ENCODE data around the gene DFFB. TPM values are rescaled to one million over a fixed set of nuclear protein-coding genes. Genes with fewer than 3 reads are reported as not detected.

The DFFB gene
- total and polyA plus RNA-seq, 2 of the 4 experiments (the other 2 are of a cell fraction): 6.5 to 7.3 TPM

DNA sequence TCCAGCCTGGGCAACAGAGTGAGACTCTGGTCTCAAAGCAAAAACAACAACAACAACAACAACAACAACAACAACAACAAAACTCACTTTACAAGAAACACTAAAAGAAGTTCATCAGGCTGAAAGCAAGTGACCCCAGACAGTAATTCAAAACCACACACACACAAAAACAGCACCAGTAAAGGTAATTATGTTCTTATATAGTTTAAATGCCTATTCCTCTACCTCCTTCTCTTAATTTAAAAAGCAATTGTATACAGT, 41.1 kb downstream of the DFFB start:
- H2AFZ ChIP-seq (replicated peaks; ENCODE audit: low read length, poor library complexity): no peak overlapping the region
- H3K27me3 ChIP-seq (ENCODE audit: control insufficient read depth, insufficient read depth, low read length): no peaks in the 10 kb centered on the region
- ChIA-PET CTCF (no interaction called here), POLR2A (ENCODE audit: unreplicated experiment) (no interaction called here)
- intact Hi-C loops (cut with micrococcal nuclease) (no loop called here), dilution Hi-C loops (cut with HindIII; ENCODE audit: low sequenced_read_pairs, unreplicated experiment) (no loop called here), in situ Hi-C loops (cut with MboI; ENCODE audit: low sequenced_read_pairs) (no loop called here)
- H3K36me3 ChIP-seq (ENCODE audit: control insufficient read depth, insufficient read depth, low read length): 0 out of 2 replicates have a peak, but pooled peaks cover 4% of the 10 kb centered on the region
- no peak overlapping the region for H3K27ac ChIP-seq (ENCODE audit: insufficient read depth, low read length)
- no peak overlapping the region for H3K9ac ChIP-seq (ENCODE audit: low read depth, low read length)
- no peak overlapping the region for H3K4me2 ChIP-seq (ENCODE audit: low read depth, low read length)
- H3K56ac ChIP-seq (ENCODE audit: extremely low read depth, insufficient read depth, low read length): no peak overlapping the region
- H4K8ac ChIP-seq (ENCODE audit: low read depth in 2 of 2, low read length in 2 of 2): no peak overlapping the region
- no peak for TF ChIP-seq CHD1 (IDR thresholded peaks at IDR 0.05; ENCODE audit: low read depth, low read length)
- TF ChIP-seq MAFK (IDR thresholded peaks at IDR 0.05; ENCODE audit: low read depth, low read length): no peak
- TF ChIP-seq SMC3 (IDR thresholded peaks at IDR 0.05; ENCODE audit: low read depth, low read length): no peak
- no peak for TF ChIP-seq BHLHE40 (IDR thresholded peaks at IDR 0.05; ENCODE audit: low read depth, low read length)
- TF ChIP-seq, protein P1, sequence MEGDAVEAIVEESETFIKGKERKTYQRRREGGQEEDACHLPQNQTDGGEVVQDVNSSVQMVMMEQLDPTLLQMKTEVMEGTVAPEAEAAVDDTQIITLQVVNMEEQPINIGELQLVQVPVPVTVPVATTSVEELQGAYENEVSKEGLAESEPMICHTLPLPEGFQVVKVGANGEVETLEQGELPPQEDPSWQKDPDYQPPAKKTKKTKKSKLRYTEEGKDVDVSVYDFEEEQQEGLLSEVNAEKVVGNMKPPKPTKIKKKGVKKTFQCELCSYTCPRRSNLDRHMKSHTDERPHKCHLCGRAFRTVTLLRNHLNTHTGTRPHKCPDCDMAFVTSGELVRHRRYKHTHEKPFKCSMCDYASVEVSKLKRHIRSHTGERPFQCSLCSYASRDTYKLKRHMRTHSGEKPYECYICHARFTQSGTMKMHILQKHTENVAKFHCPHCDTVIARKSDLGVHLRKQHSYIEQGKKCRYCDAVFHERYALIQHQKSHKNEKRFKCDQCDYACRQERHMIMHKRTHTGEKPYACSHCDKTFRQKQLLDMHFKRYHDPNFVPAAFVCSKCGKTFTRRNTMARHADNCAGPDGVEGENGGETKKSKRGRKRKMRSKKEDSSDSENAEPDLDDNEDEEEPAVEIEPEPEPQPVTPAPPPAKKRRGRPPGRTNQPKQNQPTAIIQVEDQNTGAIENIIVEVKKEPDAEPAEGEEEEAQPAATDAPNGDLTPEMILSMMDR (conservative IDR thresholded peaks at IDR 0.05; ENCODE audit: low read depth, low read length): no peak
- TF ChIP-seq NFE2L2 (IDR thresholded peaks at IDR 0.05; ENCODE audit: low read depth, low read length): no peak
- no peak for TF ChIP-seq CEBPB (IDR thresholded peaks at IDR 0.05; ENCODE audit: low read depth, low read length)
- H2AK9ac ChIP-seq (replicated peaks; ENCODE audit: low read depth, low read length, poor library complexity): no peak overlapping the region
- peaks cover 9 to 30% of the 10 kb centered on the region in 2 experiments; a peak in 3 of 4 replicates for H3K79me1 ChIP-seq (ENCODE audit: low read depth in 1 of 2, low read length in 2 of 2)
- H4K5ac ChIP-seq (ENCODE audit: low read depth, low read length): no peak overlapping the region
- H4K91ac ChIP-seq (ENCODE audit: insufficient read depth, low read depth, low read length): no peak overlapping the region
- peaks cover 22% of the 10 kb centered on the region for H4K20me1 ChIP-seq (ENCODE audit: insufficient read depth, low read length)
- no peak overlapping the region for H3K4ac ChIP-seq (ENCODE audit: low read depth, low read length)
- H3K18ac ChIP-seq (ENCODE audit: low read depth, low read length): no peak overlapping the region
- ATAC-seq (ENCODE audit: low read depth) (no peak), DNase-seq (no peak)
- H3K14ac ChIP-seq (replicated peaks; ENCODE audit: low read depth, low read length): no peak overlapping the region
- H3K9me1 ChIP-seq (ENCODE audit: insufficient read depth, low read length): peaks cover 9% of the 10 kb centered on the region; the same call in 1 of the 2 replicates
- H2BK20ac ChIP-seq (ENCODE audit: low read depth, low read length): no peak overlapping the region
- no peak overlapping the region for H2BK120ac ChIP-seq (ENCODE audit: low read depth, low read length)
- H2AK5ac ChIP-seq (ENCODE audit: low read depth, low read length): no peak overlapping the region
- no peak overlapping the region for H3K4me3 ChIP-seq (ENCODE audit: insufficient read depth, low read depth, low read length)
- BruUV-seq (replicated peaks): no TSS peak
- peaks cover 14% of the 10 kb centered on the region for H3K4me1 ChIP-seq (ENCODE audit: control insufficient read depth, insufficient read depth, low read length)
- no peaks in the 10 kb centered on the region for H3K9me3 ChIP-seq (ENCODE audit: control insufficient read depth, insufficient read depth, low read length)
- H2BK15ac ChIP-seq (ENCODE audit: low read depth, low read length): no peak overlapping the region
- H3K23ac ChIP-seq (ENCODE audit: low read depth, low read length): no peak overlapping the region
- no peak overlapping the region for H2BK5ac ChIP-seq (ENCODE audit: low read depth, low read length, poor library complexity, severe bottlenecking)
